ENCODE measurements around the gene NLN.

NLN gene

DNA sequence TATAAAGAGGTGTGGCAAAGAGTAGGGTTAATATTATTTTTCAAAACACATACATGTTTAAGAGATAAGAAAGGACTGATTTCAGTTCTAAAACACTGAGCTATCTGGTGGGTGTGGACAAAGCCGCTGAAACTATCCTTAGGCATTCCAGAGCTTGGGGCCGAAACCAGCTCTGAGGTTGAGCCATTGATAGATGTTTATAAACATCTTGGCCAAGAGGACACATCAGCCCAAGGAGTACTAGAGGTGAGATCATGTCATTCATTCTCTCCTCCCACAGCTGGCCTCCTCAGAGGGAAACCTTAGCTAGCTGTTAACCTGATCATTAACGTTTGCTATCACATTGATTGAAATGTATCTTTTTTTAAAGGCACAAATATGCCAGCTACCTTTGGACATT is 89.9 kb downstream of the NLN start:
- Histone ChIP-seq H3K4me3 (ENCODE audit: low read length, poor library complexity, severe bottlenecking) (no peak overlapping the region), H3K36me3 (ENCODE audit: insufficient read depth, low read length) (no peaks in the 10 kb centered on the region; the same call in 1 of the 2 replicates), H3F3A (ENCODE audit: low read depth) (no peaks in the 10 kb centered on the region), H3K79me2 (ENCODE audit: insufficient read depth, low read length) (no peaks in the 10 kb centered on the region), H3K4me2 (ENCODE audit: low read depth, low read length, poor library complexity, severe bottlenecking) (no peak overlapping the region), H2AFZ (ENCODE audit: low read length) (no peak overlapping the region), H3K9me2 (replicated peaks; ENCODE audit: low read depth, low read length) (no peaks in the 10 kb centered on the region), H3K9me3 (ENCODE audit: insufficient read depth, low read depth, low read length) (no peaks in the 10 kb centered on the region), H3K9ac (ENCODE audit: low read depth, low read length, poor library complexity, severe bottlenecking) (no peak overlapping the region), H3K4me1 (ENCODE audit: insufficient read depth, low read length, poor library complexity, severe bottlenecking) (no peaks in the 10 kb centered on the region), H3K27me3 (ENCODE audit: insufficient read depth, low read length, poor library complexity, severe bottlenecking) (no peaks in the 10 kb centered on the region), H4K20me1 (ENCODE audit: insufficient read depth, low read length, poor library complexity, severe bottlenecking) (no peaks in the 10 kb centered on the region)
- TF ChIP-seq, protein P1, sequence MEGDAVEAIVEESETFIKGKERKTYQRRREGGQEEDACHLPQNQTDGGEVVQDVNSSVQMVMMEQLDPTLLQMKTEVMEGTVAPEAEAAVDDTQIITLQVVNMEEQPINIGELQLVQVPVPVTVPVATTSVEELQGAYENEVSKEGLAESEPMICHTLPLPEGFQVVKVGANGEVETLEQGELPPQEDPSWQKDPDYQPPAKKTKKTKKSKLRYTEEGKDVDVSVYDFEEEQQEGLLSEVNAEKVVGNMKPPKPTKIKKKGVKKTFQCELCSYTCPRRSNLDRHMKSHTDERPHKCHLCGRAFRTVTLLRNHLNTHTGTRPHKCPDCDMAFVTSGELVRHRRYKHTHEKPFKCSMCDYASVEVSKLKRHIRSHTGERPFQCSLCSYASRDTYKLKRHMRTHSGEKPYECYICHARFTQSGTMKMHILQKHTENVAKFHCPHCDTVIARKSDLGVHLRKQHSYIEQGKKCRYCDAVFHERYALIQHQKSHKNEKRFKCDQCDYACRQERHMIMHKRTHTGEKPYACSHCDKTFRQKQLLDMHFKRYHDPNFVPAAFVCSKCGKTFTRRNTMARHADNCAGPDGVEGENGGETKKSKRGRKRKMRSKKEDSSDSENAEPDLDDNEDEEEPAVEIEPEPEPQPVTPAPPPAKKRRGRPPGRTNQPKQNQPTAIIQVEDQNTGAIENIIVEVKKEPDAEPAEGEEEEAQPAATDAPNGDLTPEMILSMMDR (conservative IDR thresholded peaks at IDR 0.05; ENCODE audit: low read length), result no peak
- TF ChIP-seq EZH2phosphoT487 (IDR thresholded peaks at IDR 0.05; ENCODE audit: borderline replicate concordance), result no peak

DNA sequence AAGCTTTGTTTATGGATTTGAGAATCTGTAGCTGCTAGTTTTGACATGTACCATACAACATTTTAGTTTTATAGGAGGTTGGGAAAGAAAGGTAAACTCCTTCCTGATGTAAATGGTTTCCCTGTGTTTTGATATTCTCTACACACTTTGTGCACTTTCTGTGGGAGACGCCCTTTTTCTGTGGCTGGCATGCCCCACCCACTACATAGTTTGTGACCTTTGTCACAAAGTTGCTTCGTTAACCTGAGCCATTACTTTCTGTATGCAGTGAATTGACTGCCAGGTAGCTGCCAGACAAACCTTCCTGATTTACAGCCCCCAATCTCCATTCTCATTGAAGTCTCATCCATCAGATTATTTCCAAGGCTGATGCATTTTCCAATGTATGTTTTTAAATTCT is 90.6 kb downstream of the NLN start:
- H3K9me2 ChIP-seq (replicated peaks; ENCODE audit: low read depth, low read length), result no peaks in the 10 kb centered on the region
- no peaks in the 10 kb centered on the region for H4K20me1 ChIP-seq (ENCODE audit: insufficient read depth, low read length, poor library complexity, severe bottlenecking)
- no peaks in the 10 kb centered on the region for H3K4me1 ChIP-seq (ENCODE audit: insufficient read depth, low read length, poor library complexity, severe bottlenecking)
- H2AFZ ChIP-seq (ENCODE audit: low read length), result no peak overlapping the region
- H3K9me3 ChIP-seq (ENCODE audit: insufficient read depth, low read depth, low read length), result no peaks in the 10 kb centered on the region
- H3K79me2 ChIP-seq (ENCODE audit: insufficient read depth, low read length), result no peaks in the 10 kb centered on the region
- H3K27me3 ChIP-seq (ENCODE audit: insufficient read depth, low read length, poor library complexity, severe bottlenecking), result no peaks in the 10 kb centered on the region
- no peak overlapping the region for H3K9ac ChIP-seq (ENCODE audit: low read depth, low read length, poor library complexity, severe bottlenecking)
- H3K4me3 ChIP-seq (ENCODE audit: low read length, poor library complexity, severe bottlenecking), result no peak overlapping the region
- H3F3A ChIP-seq (ENCODE audit: low read depth), result no peaks in the 10 kb centered on the region
- H3K4me2 ChIP-seq (ENCODE audit: low read depth, low read length, poor library complexity, severe bottlenecking), result no peak overlapping the region
- H3K36me3 ChIP-seq (ENCODE audit: insufficient read depth, low read length), result no peaks in the 10 kb centered on the region; the same call in 1 of the 2 replicates
- TF ChIP-seq EZH2phosphoT487 (IDR thresholded peaks at IDR 0.05; ENCODE audit: borderline replicate concordance), result no peak
- TF ChIP-seq, protein P1 (conservative IDR thresholded peaks at IDR 0.05; ENCODE audit: low read length), result no peak

DNA sequence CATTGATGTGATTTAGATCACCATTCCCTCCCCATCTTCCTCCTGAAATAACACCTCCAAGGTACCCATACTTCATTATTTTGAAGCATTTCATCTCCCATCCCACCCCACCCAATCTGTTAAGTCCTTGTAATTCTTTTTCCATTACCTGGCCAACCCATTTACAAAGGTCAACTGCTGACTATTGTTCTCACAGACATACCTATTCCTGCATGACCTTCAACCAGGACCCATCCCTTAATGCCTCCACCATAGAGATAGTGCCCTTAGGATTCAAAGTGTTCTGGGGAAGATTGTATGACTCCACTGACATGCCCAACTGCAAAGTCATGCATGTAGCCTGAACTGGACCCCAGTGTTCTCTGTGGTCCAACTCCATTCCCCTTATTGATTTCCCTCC is 91.2 kb downstream of the NLN start:
- Histone ChIP-seq H3K4me2 (ENCODE audit: low read depth, low read length, poor library complexity, severe bottlenecking) (no peak overlapping the region), H3K27me3 (ENCODE audit: insufficient read depth, low read length, poor library complexity, severe bottlenecking) (no peaks in the 10 kb centered on the region), H3K9me2 (replicated peaks; ENCODE audit: low read depth, low read length) (no peaks in the 10 kb centered on the region), H4K20me1 (ENCODE audit: insufficient read depth, low read length, poor library complexity, severe bottlenecking) (no peaks in the 10 kb centered on the region), H3F3A (ENCODE audit: low read depth) (no peaks in the 10 kb centered on the region), H3K36me3 (ENCODE audit: insufficient read depth, low read length) (no peaks in the 10 kb centered on the region; the same call in 1 of the 2 replicates), H3K79me2 (ENCODE audit: insufficient read depth, low read length) (no peaks in the 10 kb centered on the region), H3K4me3 (ENCODE audit: low read length, poor library complexity, severe bottlenecking) (no peak overlapping the region), H3K4me1 (ENCODE audit: insufficient read depth, low read length, poor library complexity, severe bottlenecking) (no peaks in the 10 kb centered on the region), H3K9me3 (ENCODE audit: insufficient read depth, low read depth, low read length) (no peaks in the 10 kb centered on the region), H3K9ac (ENCODE audit: low read depth, low read length, poor library complexity, severe bottlenecking) (no peak overlapping the region), H2AFZ (ENCODE audit: low read length) (no peak overlapping the region)
- TF ChIP-seq EZH2phosphoT487 (IDR thresholded peaks at IDR 0.05; ENCODE audit: borderline replicate concordance), result no peak
- TF ChIP-seq, protein P1 (conservative IDR thresholded peaks at IDR 0.05; ENCODE audit: low read length), result no peak
